Measurements from ENCODE around the gene RTL5.

RTL5 gene

GRCh38 chrX:72080150-72080549 lies 51.6 kb downstream of the RTL5 start:
- no peak for DNase-seq (ENCODE audit: low read depth)
- H3K4me3 ChIP-seq (ENCODE audit: low read length), result no peak overlapping the region

DNA sequence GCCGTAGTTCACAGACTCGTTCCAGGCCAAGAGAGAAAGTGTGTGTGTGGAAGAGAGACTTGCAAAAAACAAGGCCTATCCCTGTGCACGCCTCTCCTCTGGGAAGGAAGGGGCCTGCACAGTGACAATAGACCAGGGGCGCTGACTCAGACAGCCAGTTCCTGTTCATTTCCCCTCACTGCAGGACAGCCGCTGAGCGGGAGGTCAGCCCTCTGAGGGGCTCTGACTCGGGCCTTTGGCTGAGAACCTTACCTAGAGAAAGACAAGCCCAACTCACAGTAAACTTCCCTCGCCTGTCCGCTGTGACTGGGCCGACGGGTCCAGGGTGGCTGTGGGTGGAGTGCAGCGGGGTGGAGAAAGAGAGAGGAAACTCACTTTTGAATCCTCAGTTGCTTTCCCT lies 52.1 kb downstream of the RTL5 start:
- DNase-seq (ENCODE audit: low read depth), result no peak
- TF ChIP-seq, protein P1, sequence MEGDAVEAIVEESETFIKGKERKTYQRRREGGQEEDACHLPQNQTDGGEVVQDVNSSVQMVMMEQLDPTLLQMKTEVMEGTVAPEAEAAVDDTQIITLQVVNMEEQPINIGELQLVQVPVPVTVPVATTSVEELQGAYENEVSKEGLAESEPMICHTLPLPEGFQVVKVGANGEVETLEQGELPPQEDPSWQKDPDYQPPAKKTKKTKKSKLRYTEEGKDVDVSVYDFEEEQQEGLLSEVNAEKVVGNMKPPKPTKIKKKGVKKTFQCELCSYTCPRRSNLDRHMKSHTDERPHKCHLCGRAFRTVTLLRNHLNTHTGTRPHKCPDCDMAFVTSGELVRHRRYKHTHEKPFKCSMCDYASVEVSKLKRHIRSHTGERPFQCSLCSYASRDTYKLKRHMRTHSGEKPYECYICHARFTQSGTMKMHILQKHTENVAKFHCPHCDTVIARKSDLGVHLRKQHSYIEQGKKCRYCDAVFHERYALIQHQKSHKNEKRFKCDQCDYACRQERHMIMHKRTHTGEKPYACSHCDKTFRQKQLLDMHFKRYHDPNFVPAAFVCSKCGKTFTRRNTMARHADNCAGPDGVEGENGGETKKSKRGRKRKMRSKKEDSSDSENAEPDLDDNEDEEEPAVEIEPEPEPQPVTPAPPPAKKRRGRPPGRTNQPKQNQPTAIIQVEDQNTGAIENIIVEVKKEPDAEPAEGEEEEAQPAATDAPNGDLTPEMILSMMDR (conservative IDR thresholded peaks at IDR 0.05; ENCODE audit: low read depth, low read length), result no peak
- H3K4me3 ChIP-seq (ENCODE audit: low read length), result no peak overlapping the region

More at GRCh38 chrX:72080150-72080549, 51.6 kb downstream of the RTL5 start:
- TF ChIP-seq, protein P1 (conservative IDR thresholded peaks at IDR 0.05; ENCODE audit: low read depth, low read length), result no peak

DNA sequence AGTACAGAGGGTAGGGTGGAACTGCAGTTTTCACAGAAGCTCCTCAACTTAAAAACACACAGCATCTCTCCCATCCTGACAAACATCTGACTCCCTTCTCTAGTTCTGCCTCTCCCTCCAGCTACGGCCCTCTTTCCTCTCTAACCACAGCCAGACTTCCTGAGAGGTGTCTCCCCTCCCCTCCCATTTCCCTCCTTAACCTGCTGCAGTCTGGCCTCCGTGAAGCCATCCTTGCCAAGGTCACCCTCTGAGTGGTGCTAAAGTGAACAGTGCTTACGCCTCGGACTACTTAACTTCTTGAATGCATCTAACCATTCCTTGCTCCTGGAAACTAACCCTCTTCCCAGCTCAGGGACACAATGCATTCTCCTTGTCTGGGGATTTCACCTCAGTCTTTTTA lies 53.3 kb downstream of the RTL5 start:
- no peak for DNase-seq (ENCODE audit: low read depth)
- TF ChIP-seq, protein P1 (conservative IDR thresholded peaks at IDR 0.05; ENCODE audit: low read depth, low read length), result no peak
- H3K4me3 ChIP-seq (ENCODE audit: low read length), result no peak overlapping the region

Measured in retinal pigment epithelial cell (primary cell).